ENCODE results near the gene ZNF688. TPM values are rescaled to one million over a fixed set of nuclear protein-coding genes. Genes with fewer than 3 reads are reported as not detected.

ZNF688 gene
- polyA plus RNA-seq, 2 donors: 8.4 to 16.3 TPM

- Histone ChIP-seq H3K9me3 (ENCODE audit: control insufficient read depth in 2 of 2, insufficient read depth in 1 of 2, low read depth in 1 of 2, low read length in 1 of 2) (no peaks in the 10 kb centered on the region), H3K27ac (ENCODE audit: low read depth in 2 of 2, low read length in 1 of 2) (peak overlapping the region; percentile 87 to 90), H3K27me3 (ENCODE audit: control insufficient read depth in 1 of 2, insufficient read depth in 2 of 2, low read length in 2 of 2) (no peaks in the 10 kb centered on the region), H3K4me1 (ENCODE audit: control insufficient read depth in 2 of 2, insufficient read depth in 2 of 2, low read length in 1 of 2) (peaks cover 5% of the 10 kb centered on the region in 2 donors), H3K36me3 (ENCODE audit: control insufficient read depth in 2 of 2, insufficient read depth in 2 of 2, low read length in 1 of 2) (peaks cover 5 to 11% of the 10 kb centered on the region in 2 donors), H3K4me3 (ENCODE audit: low read depth in 1 of 2, low read length in 2 of 2) (peak overlapping the region; percentile 66 to 71)
- 23 to 25% methylated on average over 12 of the region's 12 CpGs for WGBS, 2 donors
These were observed 35.7 kb downstream of the ZNF688 start for GRCh38 chr16:30535777-30536190.

GRCh38 chr16:30535106-30535776, 36.3 kb downstream of the ZNF688 start:
- WGBS, 2 donors: 3 to 4% methylated on average over 18 of the region's 18 CpGs
- H3K4me3 ChIP-seq (ENCODE audit: low read depth in 1 of 2, low read length in 2 of 2): peak overlapping the region; percentile 66 to 71

GRCh38 chr16:30534368-30535105, 37.0 kb downstream of the ZNF688 start, which contains the start of gene ZNF747:
TSS of gene ZNF747 (minus strand) at chr16:30534858. CDS start at chr16:30534679, 179 bp downstream.
- H3K27me3 ChIP-seq (ENCODE audit: control insufficient read depth in 1 of 2, insufficient read depth in 2 of 2, low read length in 2 of 2): no peaks in the 10 kb centered on the region
- H3K4me3 ChIP-seq (ENCODE audit: low read depth in 1 of 2, low read length in 2 of 2): peak within 1 kb of the TSS; percentile 66 to 71
- H3K36me3 ChIP-seq (ENCODE audit: control insufficient read depth in 2 of 2, insufficient read depth in 2 of 2, low read length in 1 of 2): peaks cover 9 to 13% of the 10 kb centered on the region in 2 donors
- 0% methylated on average over 65 to 70 of the region's 70 CpGs for WGBS, 2 donors
- no peaks in the 10 kb centered on the region for H3K9me3 ChIP-seq (ENCODE audit: control insufficient read depth in 2 of 2, insufficient read depth in 1 of 2, low read depth in 1 of 2, low read length in 1 of 2)
- peaks cover 5% of the 10 kb centered on the region in 2 donors for H3K4me1 ChIP-seq (ENCODE audit: control insufficient read depth in 2 of 2, insufficient read depth in 2 of 2, low read length in 1 of 2)
- H3K27ac ChIP-seq (ENCODE audit: low read depth in 2 of 2, low read length in 1 of 2): peak within 1 kb of the TSS; percentile 87 to 90

More at GRCh38 chr16:30535106-30535776, 36.3 kb downstream of the ZNF688 start:
- peak overlapping the region; percentile 87 to 90 for H3K27ac ChIP-seq (ENCODE audit: low read depth in 2 of 2, low read length in 1 of 2)
- H3K4me1 ChIP-seq (ENCODE audit: control insufficient read depth in 2 of 2, insufficient read depth in 2 of 2, low read length in 1 of 2): peaks cover 5% of the 10 kb centered on the region in 2 donors
- H3K36me3 ChIP-seq (ENCODE audit: control insufficient read depth in 2 of 2, insufficient read depth in 2 of 2, low read length in 1 of 2): peaks cover 9 to 13% of the 10 kb centered on the region in 2 donors
- H3K27me3 ChIP-seq (ENCODE audit: control insufficient read depth in 1 of 2, insufficient read depth in 2 of 2, low read length in 2 of 2): no peaks in the 10 kb centered on the region
- H3K9me3 ChIP-seq (ENCODE audit: control insufficient read depth in 2 of 2, insufficient read depth in 1 of 2, low read depth in 1 of 2, low read length in 1 of 2): no peaks in the 10 kb centered on the region

GRCh38 chr16:30533748-30534367, 37.7 kb downstream of the ZNF688 start:
- WGBS, 2 donors: 12% methylated on average over 29 of the region's 29 CpGs
- Histone ChIP-seq H3K4me3 (ENCODE audit: low read depth in 1 of 2, low read length in 2 of 2) (peak overlapping the region; percentile 66 to 71), H3K9me3 (ENCODE audit: control insufficient read depth in 2 of 2, insufficient read depth in 1 of 2, low read depth in 1 of 2, low read length in 1 of 2) (no peaks in the 10 kb centered on the region), H3K36me3 (ENCODE audit: control insufficient read depth in 2 of 2, insufficient read depth in 2 of 2, low read length in 1 of 2) (peaks cover 9 to 13% of the 10 kb centered on the region in 2 donors), H3K4me1 (ENCODE audit: control insufficient read depth in 2 of 2, insufficient read depth in 2 of 2, low read length in 1 of 2) (peaks cover 9% of the 10 kb centered on the region in 2 donors), H3K27me3 (ENCODE audit: control insufficient read depth in 1 of 2, insufficient read depth in 2 of 2, low read length in 2 of 2) (no peaks in the 10 kb centered on the region), H3K27ac (ENCODE audit: low read depth in 2 of 2, low read length in 1 of 2) (peak overlapping the region; percentile 87 to 90)

- no peak overlapping the region for H3K4me3 ChIP-seq (ENCODE audit: low read depth in 1 of 2, low read length in 2 of 2)
- no peak overlapping the region for H3K27ac ChIP-seq (ENCODE audit: low read depth in 2 of 2, low read length in 1 of 2)
- WGBS, 2 donors: 68 to 72% methylated on average over 11 of the region's 11 CpGs
- no peaks in the 10 kb centered on the region for H3K9me3 ChIP-seq (ENCODE audit: control insufficient read depth in 2 of 2, insufficient read depth in 1 of 2, low read depth in 1 of 2, low read length in 1 of 2)
- no peaks in the 10 kb centered on the region for H3K27me3 ChIP-seq (ENCODE audit: control insufficient read depth in 1 of 2, insufficient read depth in 2 of 2, low read length in 2 of 2)
- H3K4me1 ChIP-seq (ENCODE audit: control insufficient read depth in 2 of 2, insufficient read depth in 2 of 2, low read length in 1 of 2): peaks cover 9 to 12% of the 10 kb centered on the region in 2 donors
- H3K36me3 ChIP-seq (ENCODE audit: control insufficient read depth in 2 of 2, insufficient read depth in 2 of 2, low read length in 1 of 2): peaks cover 9 to 13% of the 10 kb centered on the region in 2 donors
These were observed 38.4 kb downstream of the ZNF688 start for GRCh38 chr16:30533146-30533522.

- Histone ChIP-seq H3K27me3 (ENCODE audit: control insufficient read depth in 1 of 2, insufficient read depth in 2 of 2, low read length in 2 of 2) (no peaks in the 10 kb centered on the region), H3K4me3 (ENCODE audit: low read depth in 1 of 2, low read length in 2 of 2) (no peak overlapping the region), H3K27ac (ENCODE audit: low read depth in 2 of 2, low read length in 1 of 2) (no peak overlapping the region), H3K4me1 (ENCODE audit: control insufficient read depth in 2 of 2, insufficient read depth in 2 of 2, low read length in 1 of 2) (peaks cover 9 to 12% of the 10 kb centered on the region in 2 donors), H3K9me3 (ENCODE audit: control insufficient read depth in 2 of 2, insufficient read depth in 1 of 2, low read depth in 1 of 2, low read length in 1 of 2) (no peaks in the 10 kb centered on the region), H3K36me3 (ENCODE audit: control insufficient read depth in 2 of 2, insufficient read depth in 2 of 2, low read length in 1 of 2) (peaks cover 9 to 13% of the 10 kb centered on the region in 2 donors)
- WGBS, 2 donors: 93 to 95% methylated on average over 56 to 57 of the region's 57 CpGs
These were observed 39.0 kb downstream of the ZNF688 start for GRCh38 chr16:30532285-30533145.

GRCh38 chr16:30530163-30531037, 41.1 kb downstream of the ZNF688 start:
- peaks cover 9 to 12% of the 10 kb centered on the region in 2 donors for H3K4me1 ChIP-seq (ENCODE audit: control insufficient read depth in 2 of 2, insufficient read depth in 2 of 2, low read length in 1 of 2)
- no peaks in the 10 kb centered on the region for H3K27me3 ChIP-seq (ENCODE audit: control insufficient read depth in 1 of 2, insufficient read depth in 2 of 2, low read length in 2 of 2)
- 71 to 76% methylated on average over 13 of the region's 13 CpGs for WGBS, 2 donors
- no peak overlapping the region for H3K4me3 ChIP-seq (ENCODE audit: low read depth in 1 of 2, low read length in 2 of 2)
- peak overlapping the region in 1 of 2 donors; percentile 34 for H3K27ac ChIP-seq (ENCODE audit: low read depth in 2 of 2, low read length in 1 of 2)
- no peaks in the 10 kb centered on the region for H3K9me3 ChIP-seq (ENCODE audit: control insufficient read depth in 2 of 2, insufficient read depth in 1 of 2, low read depth in 1 of 2, low read length in 1 of 2)
- H3K36me3 ChIP-seq (ENCODE audit: control insufficient read depth in 2 of 2, insufficient read depth in 2 of 2, low read length in 1 of 2): peaks cover 9 to 13% of the 10 kb centered on the region in 2 donors

GRCh38 chr16:30528799-30529457, 42.6 kb downstream of the ZNF688 start:
- H3K9me3 ChIP-seq (ENCODE audit: control insufficient read depth in 2 of 2, insufficient read depth in 1 of 2, low read depth in 1 of 2, low read length in 1 of 2): no peaks in the 10 kb centered on the region
- H3K4me1 ChIP-seq (ENCODE audit: control insufficient read depth in 2 of 2, insufficient read depth in 2 of 2, low read length in 1 of 2): peaks cover 9 to 15% of the 10 kb centered on the region in 2 donors
- H3K27ac ChIP-seq (ENCODE audit: low read depth in 2 of 2, low read length in 1 of 2): peak overlapping the region in 1 of 2 donors; percentile 14
- H3K27me3 ChIP-seq (ENCODE audit: control insufficient read depth in 1 of 2, insufficient read depth in 2 of 2, low read length in 2 of 2): no peaks in the 10 kb centered on the region
- no peak overlapping the region for H3K4me3 ChIP-seq (ENCODE audit: low read depth in 1 of 2, low read length in 2 of 2)
- peaks cover 9 to 19% of the 10 kb centered on the region in 2 donors for H3K36me3 ChIP-seq (ENCODE audit: control insufficient read depth in 2 of 2, insufficient read depth in 2 of 2, low read length in 1 of 2)
- WGBS, 2 donors: 69 to 72% methylated on average over 4 of the region's 4 CpGs

Measured in esophagus (tissue), 2 donors.